GM18873 (cell line): ENCODE data around the gene TBC1D21.

Experiments used
- ATAC-seq: cut with Tn5 transposase; IDR thresholded peaks from one replicate; pipeline ENCODE4 v1.9.1; 2021; ENCODE audit warnings: mild to moderate bottlenecking, moderate library complexity, moderate number of reproducible peaks; ENCODE audit not compliant: unreplicated experiment, low FRiP score

TBC1D21 gene

GRCh38 chr15:73857193-73857920 is 16.0 kb upstream of the TBC1D21 start:
- ATAC-seq: no peak

DNA sequence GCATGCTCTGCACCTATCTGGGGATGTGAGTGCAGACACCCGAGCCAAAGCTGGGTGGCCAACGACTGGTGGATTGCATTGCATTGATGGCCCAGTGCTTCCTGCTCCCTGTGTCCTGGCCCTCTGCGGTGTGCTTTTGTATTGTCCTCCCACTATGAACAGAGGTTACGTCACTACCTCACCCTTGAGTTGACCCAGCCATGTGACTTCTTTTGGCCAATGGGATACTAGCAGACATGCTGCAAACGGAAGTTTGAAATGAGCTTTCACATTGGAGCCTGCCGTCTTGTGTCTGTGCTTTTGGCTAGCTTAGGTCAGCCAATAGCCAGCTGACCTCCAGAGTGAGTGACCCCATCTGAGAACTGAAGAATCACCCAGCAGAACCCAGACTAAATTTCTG is 15.3 kb upstream of the TBC1D21 start:
- ATAC-seq: no peak

DNA sequence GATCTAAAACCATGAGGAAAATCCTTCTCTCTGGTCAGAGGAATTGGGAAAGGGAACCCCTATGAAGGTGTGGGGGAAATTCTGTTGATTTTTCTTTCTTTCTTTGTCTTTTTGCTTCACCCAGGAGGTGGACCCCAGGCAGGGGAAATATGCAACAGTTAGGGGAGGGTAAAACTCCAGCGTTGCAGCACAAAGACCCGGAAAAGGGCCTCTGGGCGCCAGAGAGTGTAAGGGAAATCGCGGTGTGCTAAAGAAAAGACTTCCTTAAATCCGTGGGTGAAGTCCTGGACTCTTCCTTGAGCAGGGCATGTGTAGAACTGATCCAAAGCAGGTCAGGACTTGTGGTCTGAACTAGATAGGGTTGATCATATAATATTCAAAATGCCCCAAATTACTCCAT is 11.1 kb upstream of the TBC1D21 start:
- ATAC-seq: no peak

GRCh38 chr15:73865379-73865778 is 8.0 kb upstream of the TBC1D21 start:
- ATAC-seq: no peak

- no peak for ATAC-seq
Observed at GRCh38 chr15:73865904-73866303, 7.5 kb upstream of the TBC1D21 start.

DNA sequence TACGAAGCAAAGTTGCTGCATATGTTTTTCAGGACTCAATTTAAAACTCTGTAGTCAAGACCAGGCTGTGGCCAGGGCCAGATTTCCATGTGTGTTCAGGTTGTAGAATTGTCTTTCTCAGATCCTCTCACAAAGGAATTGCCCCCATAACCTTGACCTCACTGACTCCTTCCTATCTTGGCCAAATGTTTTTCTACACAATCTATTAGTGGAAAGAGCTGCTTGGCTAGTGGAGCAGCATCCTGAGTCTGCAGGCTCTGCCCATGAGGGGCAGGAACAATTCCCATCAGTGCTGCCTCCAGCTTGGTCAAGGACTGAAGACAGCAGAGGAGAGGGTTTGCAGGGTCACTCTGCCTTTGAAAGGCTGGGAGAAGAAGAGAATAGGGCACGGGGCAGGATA is 6.9 kb upstream of the TBC1D21 start:
- no peak for ATAC-seq

GRCh38 chr15:73866881-73867410 is 6.4 kb upstream of the TBC1D21 start:
- ATAC-seq: no peak

GRCh38 chr15:73867426-73867825 is 5.9 kb upstream of the TBC1D21 start:
- ATAC-seq: no peak

GRCh38 chr15:73867956-73868355 is 5.4 kb upstream of the TBC1D21 start:
- no peak for ATAC-seq

- no peak for ATAC-seq
Observed at GRCh38 chr15:73869216-73869995, 4.0 kb upstream of the TBC1D21 start.

- ATAC-seq: no peak
Observed at GRCh38 chr15:73870700-73871408, 2.5 kb upstream of the TBC1D21 start.

DNA sequence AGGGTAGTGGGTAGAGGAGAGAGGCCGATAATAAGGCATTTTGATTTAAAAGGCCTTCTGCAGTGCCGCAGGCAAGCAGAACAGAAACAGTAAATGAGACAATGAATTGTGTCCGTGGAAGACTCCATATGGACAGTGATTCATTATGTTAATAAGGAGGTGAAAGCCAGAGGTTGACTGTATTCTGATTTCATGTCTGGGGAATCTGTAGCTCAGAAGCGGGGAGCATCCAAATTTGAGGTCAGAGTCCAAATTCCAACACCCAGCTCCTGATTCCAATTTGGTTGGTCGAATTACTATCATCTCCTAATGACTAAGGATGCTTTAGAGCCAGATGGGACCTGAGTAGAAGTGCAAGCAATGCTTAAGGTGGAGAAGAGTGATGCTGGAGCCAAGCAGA is 1.0 kb upstream of the TBC1D21 start:
- no peak for ATAC-seq

DNA sequence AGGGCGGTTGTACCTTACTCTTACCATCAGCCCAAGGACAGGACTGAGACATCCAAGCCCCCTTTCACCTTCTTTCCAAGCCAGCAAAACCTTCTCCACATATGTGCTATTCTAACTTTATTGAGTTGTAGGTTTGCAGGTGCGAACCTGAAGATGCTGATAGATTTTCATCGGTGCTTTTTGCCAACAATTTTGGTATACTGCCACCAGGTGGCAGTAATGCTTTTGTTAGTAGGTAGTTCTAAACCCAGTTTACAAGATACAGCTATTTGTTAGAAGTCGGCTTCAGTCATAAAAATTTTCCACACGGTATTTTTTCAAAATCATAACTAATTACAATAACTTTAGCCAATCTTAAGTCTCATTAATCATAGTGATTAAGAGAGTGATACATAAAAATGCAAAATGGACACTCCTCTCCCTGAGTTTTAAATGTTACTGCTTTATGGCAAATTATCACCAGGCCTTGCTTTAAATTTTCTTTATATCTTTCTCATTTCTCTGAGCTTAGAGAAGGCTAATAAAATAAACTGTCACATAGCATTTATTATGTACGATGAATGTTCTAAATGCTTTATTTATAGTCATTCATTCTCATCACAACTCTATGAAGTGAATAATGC is 636 bp downstream of the TBC1D21 start:
- no peak for ATAC-seq

DNA sequence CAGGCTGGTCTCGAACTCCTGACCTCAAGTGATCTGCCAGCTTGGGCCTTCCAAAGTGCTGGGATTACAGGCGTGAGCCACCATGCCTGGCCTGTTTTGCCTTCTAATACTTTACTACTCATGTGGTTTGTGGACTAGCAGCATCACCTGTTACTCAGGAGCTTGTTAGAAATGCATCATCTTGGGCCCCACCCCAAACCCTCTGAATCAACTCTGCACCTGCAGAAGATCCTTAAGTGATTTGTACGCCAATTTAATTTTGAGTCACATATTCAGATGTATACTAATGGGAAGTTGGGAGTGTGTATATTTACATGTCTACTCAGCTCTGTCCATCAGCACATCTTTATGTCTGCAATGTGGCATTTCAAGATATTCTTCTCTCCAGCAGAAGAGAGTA is 6.1 kb downstream of the TBC1D21 start:
- no peak for ATAC-seq

GRCh38 chr15:73881579-73882320 is 8.4 kb downstream of the TBC1D21 start:
- no peak for ATAC-seq

- ATAC-seq: no peak
Observed at GRCh38 chr15:73882761-73883419, 9.5 kb downstream of the TBC1D21 start.

GRCh38 chr15:73884159-73884558 is 10.8 kb downstream of the TBC1D21 start:
- no peak for ATAC-seq

DNA sequence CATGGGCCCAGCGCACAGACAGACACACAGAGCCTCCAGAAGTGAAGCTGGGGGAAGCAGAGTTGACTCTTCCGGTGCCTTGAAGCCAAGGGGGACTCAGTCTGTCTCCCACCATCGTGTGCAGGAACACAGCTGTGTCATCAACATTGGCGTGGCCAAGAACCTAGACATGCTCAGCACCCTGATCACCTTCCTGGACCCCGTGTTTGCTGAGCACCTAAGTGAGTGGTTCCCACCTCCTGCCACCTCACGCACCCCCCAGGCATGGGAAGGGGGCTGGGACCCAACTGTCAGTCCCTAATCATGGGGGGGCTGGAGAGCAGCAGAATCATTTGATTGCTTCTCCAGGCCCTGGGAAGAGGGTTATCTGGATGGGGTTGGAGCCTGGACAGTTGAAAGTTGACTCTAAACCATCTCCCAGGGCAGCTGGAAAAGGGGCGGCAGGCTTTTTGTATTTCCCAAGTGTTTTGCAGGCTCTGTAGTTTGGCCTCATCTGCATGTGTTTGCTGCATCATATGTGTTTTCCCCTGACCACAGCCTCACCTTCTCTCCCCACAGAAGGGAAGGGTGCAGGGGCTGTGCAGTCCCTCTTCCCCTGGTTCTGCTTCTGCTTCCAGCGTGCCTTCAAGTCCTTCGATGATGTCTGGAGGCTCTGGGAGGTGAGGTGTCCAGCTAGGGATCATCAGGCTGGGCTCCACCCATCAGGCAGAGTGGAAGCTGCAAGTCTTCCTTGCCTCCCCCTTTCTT is 12.8 kb downstream of the TBC1D21 start:
- no peak for ATAC-seq
